Loucy (cell line): ENCODE results near the gene DYRK3.

Source experiments
- H2AFZ ChIP-seq: fragments of 200-600 bp; sonication (generic); 2 replicates; pipeline ENCODE4 v1.6.0; 2016; ENCODE audit warnings: antibody characterized with exemption, mild to moderate bottlenecking, low read length, moderate library complexity
- H3F3A ChIP-seq: fragments of 200-600 bp; 2 replicates; pipeline ENCODE4 v1.6.0; 2016; ENCODE audit warnings: antibody characterized with exemption, low read depth, mild to moderate bottlenecking
- H3K27me3 ChIP-seq: fragments of 200-600 bp; sonication (generic); 2 replicates; pipeline ENCODE4 v1.6.1; 2014; ENCODE audit warnings: low read length, mild to moderate bottlenecking; ENCODE audit not compliant: insufficient read depth, poor library complexity, severe bottlenecking
- H3K36me3 ChIP-seq: fragments of 200-600 bp; sonication (generic); 2 replicates; pipeline ENCODE4 v1.6.1; 2016; ENCODE audit warnings: low read length; ENCODE audit not compliant: insufficient read depth
- H3K4me1 ChIP-seq: fragments of 200-600 bp; sonication (generic); 2 replicates; pipeline ENCODE4 v1.5.1; 2014; ENCODE audit warnings: low read length, mild to moderate bottlenecking; ENCODE audit not compliant: insufficient read depth, poor library complexity, severe bottlenecking
- H3K4me2 ChIP-seq: fragments of 200-600 bp; sonication (generic); 2 replicates; pipeline ENCODE4 v1.6.0; 2014; ENCODE audit warnings: antibody characterized with exemption, low read length, low read depth, mild to moderate bottlenecking; ENCODE audit not compliant: poor library complexity, severe bottlenecking
- H3K4me3 ChIP-seq: fragments of 200-600 bp; sonication (generic); 2 replicates; pipeline ENCODE4 v1.5.1; 2014; ENCODE audit warnings: low read length, mild to moderate bottlenecking, mixed read lengths; ENCODE audit not compliant: poor library complexity, severe bottlenecking
- H3K79me2 ChIP-seq: fragments of 200-600 bp; sonication (generic); 2 replicates; pipeline ENCODE4 v1.6.1; 2014; ENCODE audit warnings: low read length; ENCODE audit not compliant: insufficient read depth
- H3K9ac ChIP-seq: fragments of 200-600 bp; sonication (generic); 2 replicates; pipeline ENCODE4 v1.6.0; 2014; ENCODE audit warnings: mild to moderate bottlenecking, low read depth, low read length, moderate library complexity; ENCODE audit not compliant: poor library complexity, severe bottlenecking
- H3K9me2 ChIP-seq: fragments of 200-600 bp; sonication (generic); replicated peaks from 2 replicates; pipeline ENCODE4 v1.6.1; 2016; ENCODE audit warnings: low read depth, low read length, mixed read lengths
- H3K9me3 ChIP-seq: fragments of 200-600 bp; sonication (generic); 2 replicates; pipeline ENCODE4 v1.6.1; 2014; ENCODE audit warnings: mild to moderate bottlenecking, antibody characterized with exemption, low read length, low read depth; ENCODE audit not compliant: insufficient read depth
- H4K20me1 ChIP-seq: fragments of 200-600 bp; sonication (generic); 2 replicates; pipeline ENCODE4 v1.6.0; 2014; ENCODE audit warnings: antibody characterized with exemption, low read length, mild to moderate bottlenecking; ENCODE audit not compliant: insufficient read depth, poor library complexity, severe bottlenecking
- EZH2phosphoT487 ChIP-seq: fragments of 200-600 bp; IDR thresholded peaks from 2 replicates; pipeline ENCODE4 v1.6.1; 2018; ENCODE audit warnings: antibody characterized with exemption, mild to moderate bottlenecking, moderate library complexity, borderline replicate concordance
- TF ChIP-seq, protein P1 (sequence below): fragments of 200-600 bp; sonication (generic); conservative IDR thresholded peaks from 2 replicates; pipeline ENCODE4 v1.5.1; 2014; ENCODE audit warnings: mild to moderate bottlenecking, antibody characterized with exemption, low read length

Gene DYRK3

DNA sequence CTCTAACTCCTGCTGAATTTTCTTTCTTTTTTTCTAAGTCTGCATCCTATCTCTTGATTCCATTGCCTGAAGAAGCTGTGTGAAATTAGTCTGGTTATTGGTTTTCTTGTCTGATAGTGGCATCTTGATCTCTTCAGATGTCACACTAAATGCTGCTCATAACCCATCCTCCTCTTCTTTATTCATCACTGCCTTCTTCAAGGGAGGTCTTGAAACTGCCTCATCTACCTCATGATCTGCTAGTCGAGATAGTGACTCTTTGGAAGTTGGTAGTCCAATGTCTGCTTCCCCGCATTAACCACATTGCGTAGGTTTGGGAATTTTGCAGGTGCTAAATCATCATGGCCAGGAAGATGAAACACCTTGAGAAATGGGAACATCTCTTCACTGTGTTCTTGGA is 15.7 kb downstream of the DYRK3 start:
- H3F3A ChIP-seq = no peaks in the 10 kb centered on the region; the same call in 1 of the 2 replicates
- H3K9me2 ChIP-seq = no peaks in the 10 kb centered on the region
- H3K4me2 ChIP-seq = no peak overlapping the region
- H3K9me3 ChIP-seq = no peaks in the 10 kb centered on the region
- no peaks in the 10 kb centered on the region for H3K27me3 ChIP-seq
- peaks cover 40% of the 10 kb centered on the region for H3K36me3 ChIP-seq
- no peaks in the 10 kb centered on the region for H3K79me2 ChIP-seq
- no peak overlapping the region for H3K4me3 ChIP-seq
- TF ChIP-seq EZH2phosphoT487 = no peak
- TF ChIP-seq, protein P1, sequence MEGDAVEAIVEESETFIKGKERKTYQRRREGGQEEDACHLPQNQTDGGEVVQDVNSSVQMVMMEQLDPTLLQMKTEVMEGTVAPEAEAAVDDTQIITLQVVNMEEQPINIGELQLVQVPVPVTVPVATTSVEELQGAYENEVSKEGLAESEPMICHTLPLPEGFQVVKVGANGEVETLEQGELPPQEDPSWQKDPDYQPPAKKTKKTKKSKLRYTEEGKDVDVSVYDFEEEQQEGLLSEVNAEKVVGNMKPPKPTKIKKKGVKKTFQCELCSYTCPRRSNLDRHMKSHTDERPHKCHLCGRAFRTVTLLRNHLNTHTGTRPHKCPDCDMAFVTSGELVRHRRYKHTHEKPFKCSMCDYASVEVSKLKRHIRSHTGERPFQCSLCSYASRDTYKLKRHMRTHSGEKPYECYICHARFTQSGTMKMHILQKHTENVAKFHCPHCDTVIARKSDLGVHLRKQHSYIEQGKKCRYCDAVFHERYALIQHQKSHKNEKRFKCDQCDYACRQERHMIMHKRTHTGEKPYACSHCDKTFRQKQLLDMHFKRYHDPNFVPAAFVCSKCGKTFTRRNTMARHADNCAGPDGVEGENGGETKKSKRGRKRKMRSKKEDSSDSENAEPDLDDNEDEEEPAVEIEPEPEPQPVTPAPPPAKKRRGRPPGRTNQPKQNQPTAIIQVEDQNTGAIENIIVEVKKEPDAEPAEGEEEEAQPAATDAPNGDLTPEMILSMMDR = no peak
- peaks cover 15% of the 10 kb centered on the region for H3K4me1 ChIP-seq
- no peak overlapping the region for H3K9ac ChIP-seq
- no peak overlapping the region for H2AFZ ChIP-seq
- no peaks in the 10 kb centered on the region for H4K20me1 ChIP-seq

DNA sequence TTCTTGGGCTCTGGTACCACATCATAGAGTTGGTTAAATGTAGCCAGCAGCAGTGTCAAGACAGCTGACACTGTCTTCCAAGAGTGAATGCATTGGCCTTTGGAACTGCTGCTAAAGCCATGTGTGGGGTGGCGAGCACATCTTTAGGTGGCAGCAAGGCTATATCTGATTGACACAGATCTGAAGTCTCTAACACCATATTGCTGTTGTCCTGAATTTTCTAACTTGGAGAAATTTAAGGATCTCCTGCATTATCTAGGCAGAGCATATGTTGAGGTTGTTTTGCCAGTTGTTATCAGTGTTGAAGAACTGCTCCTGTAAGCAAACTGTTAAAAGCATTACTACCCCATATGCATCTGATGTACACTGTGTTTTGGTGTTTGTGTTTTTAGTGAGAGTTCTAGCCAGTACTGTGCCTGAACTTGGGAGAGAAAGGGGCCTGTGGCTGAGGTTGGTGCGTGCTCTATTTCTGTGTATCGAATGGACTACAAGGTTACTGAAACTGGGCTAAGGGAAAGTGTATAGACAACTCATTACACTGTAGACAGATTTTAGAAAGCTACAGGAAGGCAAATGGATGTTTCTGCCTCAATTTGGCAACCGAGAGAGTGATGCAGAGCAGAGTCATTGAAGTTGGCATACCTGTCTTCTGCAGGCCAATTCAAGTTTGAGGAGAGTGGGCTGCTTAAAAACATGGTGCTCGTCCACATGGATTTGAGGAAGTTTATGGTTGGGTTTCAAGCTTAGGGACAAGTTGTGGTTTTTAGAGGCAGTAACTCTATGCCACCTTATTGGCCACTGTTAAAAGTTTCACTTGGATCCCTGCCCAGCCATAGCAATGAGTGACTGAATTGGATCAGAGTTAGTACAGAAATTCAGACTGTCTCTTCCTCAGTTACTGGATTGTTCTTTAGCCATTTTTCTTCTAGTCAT is 16.9 kb downstream of the DYRK3 start:
- H3K9ac ChIP-seq = no peak overlapping the region
- H3K27me3 ChIP-seq = no peaks in the 10 kb centered on the region
- H3K9me2 ChIP-seq = no peaks in the 10 kb centered on the region
- H3K4me3 ChIP-seq = no peak overlapping the region
- TF ChIP-seq, protein P1 = no peak
- TF ChIP-seq EZH2phosphoT487 = no peak
- H2AFZ ChIP-seq = no peak overlapping the region
- H3K4me1 ChIP-seq = peaks cover 17% of the 10 kb centered on the region
- H3K9me3 ChIP-seq = no peaks in the 10 kb centered on the region
- no peak overlapping the region for H3K4me2 ChIP-seq
- H3K79me2 ChIP-seq = no peaks in the 10 kb centered on the region
- no peaks in the 10 kb centered on the region for H4K20me1 ChIP-seq
- peaks cover under 1% of the 10 kb centered on the region; the same call in 1 of the 2 replicates for H3F3A ChIP-seq
- H3K36me3 ChIP-seq = peaks cover 36% of the 10 kb centered on the region

DNA sequence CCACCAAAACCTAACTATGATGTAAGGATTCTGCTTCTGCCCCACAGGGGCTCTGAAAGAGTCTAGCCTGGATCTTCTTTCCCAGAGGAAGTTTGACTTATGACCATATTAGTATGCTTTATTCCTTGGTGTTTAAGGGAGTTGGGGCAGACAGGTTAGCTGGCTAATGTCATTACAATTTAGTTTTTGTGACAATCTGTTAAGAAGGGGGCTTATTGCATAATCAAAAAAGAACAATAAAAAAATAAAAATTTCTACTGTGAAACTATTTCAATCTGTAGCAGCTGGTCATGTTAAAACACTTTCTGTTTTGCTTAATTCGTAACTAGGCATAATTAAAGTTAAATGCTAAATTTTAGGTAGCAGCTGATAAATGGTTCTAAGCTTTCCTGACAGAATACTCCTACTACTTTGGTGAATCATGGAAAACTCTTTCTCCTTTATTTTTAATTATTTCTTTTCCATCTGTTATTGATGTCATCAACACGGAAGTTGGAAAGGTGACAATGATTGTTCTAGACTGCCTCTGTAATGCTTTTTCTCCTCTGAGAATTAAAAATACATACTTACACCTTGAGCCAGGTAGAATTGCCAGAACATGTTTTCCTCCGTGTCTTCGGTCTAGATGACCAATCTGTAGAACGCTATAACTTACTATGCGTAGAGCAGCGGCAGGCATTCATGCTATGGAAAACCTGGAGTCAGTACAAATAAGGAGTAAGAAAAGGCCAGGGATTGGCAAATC is 18.6 kb downstream of the DYRK3 start:
- Histone ChIP-seq H4K20me1 (no peaks in the 10 kb centered on the region), H3K9me3 (no peaks in the 10 kb centered on the region), H3K4me2 (no peak overlapping the region), H2AFZ (no peak overlapping the region), H3K79me2 (no peaks in the 10 kb centered on the region), H3K27me3 (no peaks in the 10 kb centered on the region), H3K4me1 (peaks cover 32% of the 10 kb centered on the region), H3K9ac (no peak overlapping the region), H3K4me3 (no peak overlapping the region), H3K9me2 (no peaks in the 10 kb centered on the region), H3K36me3 (peaks cover 19% of the 10 kb centered on the region), H3F3A (peaks cover 4% of the 10 kb centered on the region; the same call in 1 of the 2 replicates)
- TF ChIP-seq EZH2phosphoT487 = no peak
